Epithelial cell of esophagus (primary cell): ENCODE measurements around the gene LRFN4.
A peak's percentile ranks its signal among the peaks of the same experiment; 100 is the strongest.

ENCODE experiments used
- DNase-seq: peaks from one replicate; pipeline ENCODE4 v3.0.0; 2010; ENCODE audit warnings: low read depth
- H3K4me3 ChIP-seq: 2 replicates; pipeline ENCODE4 v1.5.1; 2011; ENCODE audit warnings: mild to moderate bottlenecking, low read length, control low read depth
- TF ChIP-seq, protein P1 (sequence below): IDR thresholded peaks from 2 replicates; pipeline ENCODE4 v1.5.1; 2011; ENCODE audit warnings: low read depth, mild to moderate bottlenecking, low read length, control low read depth, inconsistent platforms; ENCODE audit not compliant: insufficient read depth; ENCODE audit errors: missing control alignments

LRFN4 gene

DNA sequence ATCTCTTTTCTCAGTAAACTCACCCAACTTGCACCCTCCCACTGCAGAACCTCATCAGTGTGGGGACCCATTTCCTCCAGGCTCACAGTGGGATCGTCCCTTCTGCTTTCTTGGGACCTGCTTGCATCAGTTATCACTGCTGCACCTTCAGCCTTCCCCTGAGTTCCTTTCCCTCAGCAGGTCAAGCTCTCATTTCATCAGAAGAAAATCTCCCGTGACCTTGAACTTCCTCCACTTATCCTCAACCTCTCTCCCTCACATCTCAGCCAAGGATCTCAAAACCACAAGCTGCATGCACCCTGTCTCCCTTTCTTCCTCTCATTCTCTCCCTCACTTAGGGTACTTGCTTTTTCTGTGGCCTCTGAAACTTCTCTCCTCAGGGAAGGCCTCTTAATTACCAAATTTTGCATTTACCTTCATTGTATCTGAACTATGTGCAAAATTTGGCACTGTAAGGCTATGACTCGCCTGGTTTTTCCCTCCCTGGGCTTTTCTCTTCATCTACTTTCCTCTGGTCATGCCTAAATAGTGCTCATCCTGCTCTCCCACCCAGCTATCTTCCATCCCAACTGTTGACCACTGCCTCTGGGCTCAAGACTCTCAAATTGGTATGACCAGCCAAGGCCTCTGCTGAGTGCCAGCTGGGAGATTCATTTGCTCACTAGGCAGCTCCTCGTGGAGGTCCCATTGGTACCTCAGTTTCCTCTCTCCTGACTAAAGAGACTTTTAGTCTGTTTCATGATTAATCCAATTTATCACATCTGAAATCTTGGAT lies 16.4 kb upstream of the LRFN4 start:
- no peak overlapping the region for H3K4me3 ChIP-seq
- TF ChIP-seq, protein P1, sequence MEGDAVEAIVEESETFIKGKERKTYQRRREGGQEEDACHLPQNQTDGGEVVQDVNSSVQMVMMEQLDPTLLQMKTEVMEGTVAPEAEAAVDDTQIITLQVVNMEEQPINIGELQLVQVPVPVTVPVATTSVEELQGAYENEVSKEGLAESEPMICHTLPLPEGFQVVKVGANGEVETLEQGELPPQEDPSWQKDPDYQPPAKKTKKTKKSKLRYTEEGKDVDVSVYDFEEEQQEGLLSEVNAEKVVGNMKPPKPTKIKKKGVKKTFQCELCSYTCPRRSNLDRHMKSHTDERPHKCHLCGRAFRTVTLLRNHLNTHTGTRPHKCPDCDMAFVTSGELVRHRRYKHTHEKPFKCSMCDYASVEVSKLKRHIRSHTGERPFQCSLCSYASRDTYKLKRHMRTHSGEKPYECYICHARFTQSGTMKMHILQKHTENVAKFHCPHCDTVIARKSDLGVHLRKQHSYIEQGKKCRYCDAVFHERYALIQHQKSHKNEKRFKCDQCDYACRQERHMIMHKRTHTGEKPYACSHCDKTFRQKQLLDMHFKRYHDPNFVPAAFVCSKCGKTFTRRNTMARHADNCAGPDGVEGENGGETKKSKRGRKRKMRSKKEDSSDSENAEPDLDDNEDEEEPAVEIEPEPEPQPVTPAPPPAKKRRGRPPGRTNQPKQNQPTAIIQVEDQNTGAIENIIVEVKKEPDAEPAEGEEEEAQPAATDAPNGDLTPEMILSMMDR = no peak
- no peak for DNase-seq

DNA sequence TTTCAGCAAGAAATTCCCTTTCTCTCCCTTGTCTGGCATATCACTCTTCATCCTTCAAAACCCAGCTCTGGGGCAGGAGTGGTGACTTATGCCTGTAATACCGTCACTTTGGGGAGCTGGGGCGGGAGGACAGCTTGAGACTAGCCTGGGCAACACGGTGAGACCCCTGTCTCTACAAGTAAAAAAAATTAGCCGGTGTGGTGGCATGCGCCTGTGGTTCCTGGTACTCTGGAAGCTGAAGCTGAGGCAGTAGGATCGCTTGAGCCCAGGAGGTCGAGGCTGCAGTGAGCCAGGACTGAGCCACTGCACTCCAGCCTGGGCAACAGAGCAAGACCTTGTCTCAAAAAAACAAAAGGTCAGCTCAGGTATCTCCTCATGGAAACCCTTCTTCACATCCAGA lies 15.0 kb upstream of the LRFN4 start:
- no peak for DNase-seq
- H3K4me3 ChIP-seq = peak overlapping the region; percentile 89
- TF ChIP-seq, protein P1 = no peak

DNA sequence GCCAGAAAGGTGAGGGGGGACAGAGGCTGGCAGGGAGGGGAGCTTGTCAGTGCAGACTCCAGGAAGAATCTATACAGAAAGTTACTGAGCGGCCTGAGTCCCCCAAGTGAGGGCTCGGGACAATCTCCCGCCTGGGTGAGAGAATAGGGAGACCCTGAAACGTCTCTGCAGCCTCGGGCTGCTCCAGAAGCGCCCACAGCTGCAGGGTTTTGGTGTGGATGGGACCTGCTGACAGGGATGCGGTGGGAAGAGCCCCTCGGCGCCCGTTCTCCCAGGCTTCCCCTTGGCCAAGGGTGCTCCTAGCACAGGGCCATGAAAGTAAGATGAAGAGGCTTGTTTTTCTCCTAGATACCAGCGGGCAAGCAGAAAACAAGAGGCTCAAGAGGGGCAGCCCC lies 14.4 kb upstream of the LRFN4 start:
- no peak for DNase-seq
- TF ChIP-seq, protein P1 = no peak
- H3K4me3 ChIP-seq = peak overlapping the region; percentile 89

DNA sequence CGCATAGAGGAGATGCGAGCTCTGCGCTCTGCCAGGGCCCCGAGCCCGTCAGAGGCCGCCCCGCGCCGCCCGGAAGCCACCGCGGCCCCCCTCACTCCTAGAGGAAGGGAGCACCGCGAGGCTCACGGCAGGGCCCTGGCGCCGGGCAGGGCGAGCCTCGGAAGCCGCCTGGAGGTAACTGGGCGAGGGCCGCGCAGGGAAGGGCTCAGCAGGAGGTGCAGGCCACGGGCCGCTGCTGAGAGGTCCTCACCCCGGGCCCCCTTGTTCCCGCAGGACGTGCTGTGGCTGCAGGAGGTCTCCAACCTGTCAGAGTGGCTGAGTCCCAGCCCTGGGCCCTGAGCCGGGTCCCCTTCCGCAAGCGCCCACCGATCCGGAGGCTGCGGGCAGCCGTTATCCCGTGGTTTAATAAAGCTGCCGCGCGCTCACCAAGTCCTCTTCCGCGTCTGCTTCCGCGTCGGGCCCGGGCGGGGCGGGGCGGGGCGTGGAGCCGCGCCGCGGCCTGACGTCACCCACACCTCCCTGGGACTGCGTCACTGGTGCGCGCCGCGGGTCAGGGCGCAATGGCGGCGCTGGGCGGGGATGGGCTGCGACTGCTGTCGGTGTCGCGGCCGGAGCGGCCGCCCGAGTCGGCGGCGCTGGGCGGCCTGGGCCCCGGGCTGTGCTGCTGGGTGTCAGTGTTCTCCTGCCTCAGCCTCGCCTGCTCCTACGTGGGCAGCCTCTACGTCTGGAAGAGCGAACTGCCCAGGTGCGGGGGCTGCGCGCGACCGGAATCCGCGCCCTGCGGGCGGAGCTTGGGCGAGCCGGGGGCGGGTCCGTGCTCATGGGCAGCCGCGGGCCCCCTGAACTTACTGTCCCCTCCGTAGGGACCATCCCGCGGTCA lies 13.7 kb upstream of the LRFN4 start, which contains the start of gene RCE1:
Gene RCE1, plus strand, starts transcription at position 546 of the 880 bp plus-strand sequence. Its CDS starts 15 bp downstream, at position 561.
- peak; percentile 90 for DNase-seq
- peak within 1 kb of the TSS; percentile 95 for H3K4me3 ChIP-seq
- TF ChIP-seq, protein P1 = no peak

DNA sequence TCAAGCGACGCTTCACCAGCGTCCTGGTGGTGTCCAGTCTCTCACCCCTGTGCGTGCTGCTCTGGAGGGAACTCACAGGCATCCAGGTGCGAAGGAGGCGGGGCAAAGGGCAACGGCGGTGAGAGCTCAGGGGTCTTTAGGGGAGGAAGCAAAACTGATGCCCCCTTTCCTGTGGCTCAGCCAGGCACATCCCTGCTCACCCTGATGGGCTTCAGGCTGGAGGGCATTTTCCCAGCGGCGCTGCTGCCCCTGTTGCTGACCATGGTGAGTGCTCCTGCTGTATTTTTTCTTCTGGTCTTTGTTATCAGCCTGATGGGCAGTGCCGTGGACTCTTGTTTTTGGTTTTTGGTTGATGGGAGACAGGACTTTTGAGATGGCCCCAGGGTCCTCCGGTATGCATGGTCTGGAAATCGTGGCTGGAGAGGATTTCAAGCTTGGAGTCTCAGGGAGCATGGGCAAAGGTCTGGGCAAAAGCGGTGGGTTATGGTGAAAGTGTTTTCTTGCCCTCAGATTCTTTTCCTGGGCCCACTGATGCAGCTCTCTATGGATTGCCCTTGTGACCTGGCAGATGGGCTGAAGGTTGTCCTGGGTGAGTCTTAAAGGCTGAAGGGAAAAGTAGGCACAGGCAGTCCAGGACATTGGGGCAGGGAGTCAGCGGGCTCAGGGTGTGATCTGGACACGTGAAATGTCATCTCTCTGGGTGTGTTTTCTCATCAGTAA lies 12.9 kb upstream of the LRFN4 start:
- TF ChIP-seq, protein P1 = no peak
- H3K4me3 ChIP-seq = peak overlapping the region; percentile 95
- DNase-seq = no peak

DNA sequence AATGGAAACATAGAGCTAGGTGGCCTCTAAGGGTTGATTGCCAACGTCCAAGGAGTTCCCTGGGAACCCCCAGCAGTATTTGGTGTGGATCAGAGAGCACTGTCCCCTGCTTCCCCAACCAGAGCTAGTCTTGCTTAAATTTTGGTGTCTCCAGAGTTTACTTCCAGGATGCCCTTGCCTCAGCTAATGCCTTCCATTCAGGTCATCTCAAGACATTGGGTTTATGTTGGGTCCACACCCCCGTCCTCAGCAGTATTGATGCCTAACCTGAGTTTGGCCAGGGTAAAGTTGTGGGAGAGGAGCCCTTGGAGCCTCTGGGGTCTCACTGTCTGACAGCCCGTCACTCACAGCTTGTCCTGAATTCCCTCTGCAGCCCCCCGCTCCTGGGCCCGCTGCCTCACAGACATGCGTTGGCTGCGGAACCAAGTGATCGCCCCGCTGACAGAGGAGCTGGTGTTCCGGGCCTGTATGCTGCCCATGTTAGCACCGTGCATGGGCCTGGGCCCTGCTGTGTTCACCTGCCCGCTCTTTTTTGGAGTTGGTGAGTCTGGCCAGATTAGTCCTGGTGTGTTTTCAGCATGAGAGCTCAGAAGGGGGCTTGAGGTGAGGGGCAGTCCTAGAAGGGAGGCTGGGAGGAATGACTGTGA lies 12.2 kb upstream of the LRFN4 start:
- peak overlapping the region; percentile 95 for H3K4me3 ChIP-seq
- DNase-seq = no peak
- TF ChIP-seq, protein P1 = no peak
